ENCODE results near the gene DMGDH.

The DMGDH gene

GRCh38 chr5:79081779-79082178, 12.3 kb upstream of the DMGDH start:
- TF ChIP-seq CTCF (conservative IDR thresholded peaks at IDR 0.05) = no peak

GRCh38 chr5:79080804-79081203, 11.3 kb upstream of the DMGDH start:
- H3K27ac ChIP-seq = no peak overlapping the region
- no peak for TF ChIP-seq CTCF (conservative IDR thresholded peaks at IDR 0.05)

More at GRCh38 chr5:79081779-79082178, 12.3 kb upstream of the DMGDH start:
- H3K27ac ChIP-seq = no peak overlapping the region

GRCh38 chr5:79077680-79078365, 8.3 kb upstream of the DMGDH start:
- no peak for TF ChIP-seq CTCF (conservative IDR thresholded peaks at IDR 0.05)
- H3K27ac ChIP-seq = no peak overlapping the region

- no peak for TF ChIP-seq CTCF (conservative IDR thresholded peaks at IDR 0.05)
- no peak overlapping the region for H3K27ac ChIP-seq
Observed at GRCh38 chr5:79076819-79077218, 7.3 kb upstream of the DMGDH start.

GRCh38 chr5:79075646-79076426, 6.4 kb upstream of the DMGDH start:
- no peak for TF ChIP-seq CTCF (conservative IDR thresholded peaks at IDR 0.05)
- no peak overlapping the region for H3K27ac ChIP-seq

- no peak overlapping the region for H3K27ac ChIP-seq
- TF ChIP-seq CTCF (conservative IDR thresholded peaks at IDR 0.05) = no peak
Observed at GRCh38 chr5:79074641-79075040, 5.2 kb upstream of the DMGDH start.

GRCh38 chr5:79070350-79070667, 835 bp upstream of the DMGDH start:
- H3K27ac ChIP-seq = no peak overlapping the region
- no peak for TF ChIP-seq CTCF (conservative IDR thresholded peaks at IDR 0.05)
